ENCODE results near the gene DCUN1D1. TPM values are rescaled to one million over a fixed set of nuclear protein-coding genes. Genes with fewer than 3 reads are reported as not detected.

Gene DCUN1D1
- total and polyA plus RNA-seq, 2 of the 13 experiments (the other 11 are each of a cell fraction or from before 2014, with no cell fraction given) = 10.5 to 39.7 TPM

DNA sequence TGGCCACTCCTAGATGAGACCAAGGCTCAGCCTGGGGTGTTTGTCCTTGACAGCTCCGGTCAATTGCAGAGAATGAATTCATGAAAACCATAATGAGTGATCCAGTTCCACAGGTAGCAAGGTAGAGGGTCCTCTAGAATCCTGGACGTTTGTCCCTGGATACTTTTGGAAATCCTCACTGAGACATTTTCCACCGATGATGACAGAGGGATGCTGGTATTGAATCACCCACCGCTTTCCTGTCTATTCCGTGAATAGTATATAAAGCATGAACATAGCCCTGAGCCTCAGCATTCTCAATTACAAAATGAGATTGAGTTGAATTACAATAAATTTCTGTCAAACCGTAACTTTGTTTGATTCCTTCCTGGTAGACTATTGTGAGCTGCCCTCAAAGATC, 5.7 kb upstream of the DCUN1D1 start:
- no peak for ATAC-seq
- no peak overlapping the region for H2AFZ ChIP-seq (ENCODE audit: low read length)
- no TSS peak for BruUV-seq (replicated peaks)
- peaks cover 15% of the 10 kb centered on the region for H3K4me1 ChIP-seq (ENCODE audit: insufficient read depth, low read length)
- no peaks in the 10 kb centered on the region for H4K20me1 ChIP-seq (ENCODE audit: insufficient read depth, low read length)
- intact Hi-C loops (cut with micrococcal nuclease; ENCODE audit: unreplicated experiment) (no loop called here), in situ Hi-C loops (cut with HindIII; ENCODE audit: extremely low pct_ligation_motif_present, low pct_unique_long_range_greater_than_20kb) (no loop called here)
- FAIRE-seq = no peak
- H3K9me3 ChIP-seq (ENCODE audit: low read length) = no peaks in the 10 kb centered on the region
- H3K27ac ChIP-seq (ENCODE audit: extremely low read length, insufficient read depth, low read length) = no peak overlapping the region
- TF ChIP-seq TBL1XR1 (IDR thresholded peaks at IDR 0.05; ENCODE audit: borderline replicate concordance, low read length, partially characterized antibody) (no peak), ZBTB8A (CRISPR knock-in tag; IDR thresholded peaks at IDR 0.05; ENCODE audit: borderline replicate concordance, low read depth) (no peak), TGIF2 (CRISPR knock-in tag; IDR thresholded peaks at IDR 0.05) (no peak), MIER3 (CRISPR knock-in tag; IDR thresholded peaks at IDR 0.05; ENCODE audit: borderline replicate concordance) (no peak), TCF7L2 (IDR thresholded peaks at IDR 0.05; ENCODE audit: low read depth, low read length) (no peak), MAFF (IDR thresholded peaks at IDR 0.05; ENCODE audit: low read depth, low read length) (no peak), ZNF652 (CRISPR knock-in tag; IDR thresholded peaks at IDR 0.05; ENCODE audit: borderline replicate concordance, low read depth) (no peak), ATRX (CRISPR knock-in tag; IDR thresholded peaks at IDR 0.05; ENCODE audit: borderline replicate concordance) (no peak), ZNF12 (CRISPR knock-in tag; IDR thresholded peaks at IDR 0.05) (no peak), POLR2AphosphoS5 (IDR thresholded peaks at IDR 0.05; ENCODE audit: low read depth, low read length) (no peak), JUND (CRISPR knock-in tag; IDR thresholded peaks at IDR 0.05) (no peak), ZFP36L2 (CRISPR knock-in tag; IDR thresholded peaks at IDR 0.05) (no peak), ZZZ3 (CRISPR knock-in tag; IDR thresholded peaks at IDR 0.05; ENCODE audit: borderline replicate concordance) (no peak)
- TF ChIP-seq, protein P1, sequence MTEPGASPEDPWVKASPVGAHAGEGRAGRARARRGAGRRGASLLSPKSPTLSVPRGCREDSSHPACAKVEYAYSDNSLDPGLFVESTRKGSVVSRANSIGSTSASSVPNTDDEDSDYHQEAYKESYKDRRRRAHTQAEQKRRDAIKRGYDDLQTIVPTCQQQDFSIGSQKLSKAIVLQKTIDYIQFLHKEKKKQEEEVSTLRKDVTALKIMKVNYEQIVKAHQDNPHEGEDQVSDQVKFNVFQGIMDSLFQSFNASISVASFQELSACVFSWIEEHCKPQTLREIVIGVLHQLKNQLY (CRISPR knock-in tag; IDR thresholded peaks at IDR 0.05) = no peak
- TF ChIP-seq, protein P2, sequence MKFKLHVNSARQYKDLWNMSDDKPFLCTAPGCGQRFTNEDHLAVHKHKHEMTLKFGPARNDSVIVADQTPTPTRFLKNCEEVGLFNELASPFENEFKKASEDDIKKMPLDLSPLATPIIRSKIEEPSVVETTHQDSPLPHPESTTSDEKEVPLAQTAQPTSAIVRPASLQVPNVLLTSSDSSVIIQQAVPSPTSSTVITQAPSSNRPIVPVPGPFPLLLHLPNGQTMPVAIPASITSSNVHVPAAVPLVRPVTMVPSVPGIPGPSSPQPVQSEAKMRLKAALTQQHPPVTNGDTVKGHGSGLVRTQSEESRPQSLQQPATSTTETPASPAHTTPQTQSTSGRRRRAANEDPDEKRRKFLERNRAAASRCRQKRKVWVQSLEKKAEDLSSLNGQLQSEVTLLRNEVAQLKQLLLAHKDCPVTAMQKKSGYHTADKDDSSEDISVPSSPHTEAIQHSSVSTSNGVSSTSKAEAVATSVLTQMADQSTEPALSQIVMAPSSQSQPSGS (CRISPR knock-in tag; IDR thresholded peaks at IDR 0.05) = no peak
- TF ChIP-seq, protein P3, sequence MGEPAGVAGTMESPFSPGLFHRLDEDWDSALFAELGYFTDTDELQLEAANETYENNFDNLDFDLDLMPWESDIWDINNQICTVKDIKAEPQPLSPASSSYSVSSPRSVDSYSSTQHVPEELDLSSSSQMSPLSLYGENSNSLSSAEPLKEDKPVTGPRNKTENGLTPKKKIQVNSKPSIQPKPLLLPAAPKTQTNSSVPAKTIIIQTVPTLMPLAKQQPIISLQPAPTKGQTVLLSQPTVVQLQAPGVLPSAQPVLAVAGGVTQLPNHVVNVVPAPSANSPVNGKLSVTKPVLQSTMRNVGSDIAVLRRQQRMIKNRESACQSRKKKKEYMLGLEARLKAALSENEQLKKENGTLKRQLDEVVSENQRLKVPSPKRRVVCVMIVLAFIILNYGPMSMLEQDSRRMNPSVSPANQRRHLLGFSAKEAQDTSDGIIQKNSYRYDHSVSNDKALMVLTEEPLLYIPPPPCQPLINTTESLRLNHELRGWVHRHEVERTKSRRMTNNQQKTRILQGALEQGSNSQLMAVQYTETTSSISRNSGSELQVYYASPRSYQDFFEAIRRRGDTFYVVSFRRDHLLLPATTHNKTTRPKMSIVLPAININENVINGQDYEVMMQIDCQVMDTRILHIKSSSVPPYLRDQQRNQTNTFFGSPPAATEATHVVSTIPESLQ (CRISPR knock-in tag; conservative IDR thresholded peaks at IDR 0.05) = no peak
- no peaks in the 10 kb centered on the region; a peak in 1 of 5 replicates for H3K27me3 ChIP-seq (ENCODE audit: control insufficient read depth in 1 of 2, insufficient read depth in 2 of 2, low read length in 2 of 2)
- no peak overlapping the region for H3K4me3 ChIP-seq (replicated peaks in 1 of 3; ENCODE audit: insufficient read depth in 1 of 3, low read depth in 2 of 3, low read length in 3 of 3)
- no peaks in the 10 kb centered on the region for H3K36me3 ChIP-seq (replicated peaks in 1 of 2; ENCODE audit: control insufficient read depth in 1 of 2, insufficient read depth in 2 of 2, low read length in 2 of 2)
- no peaks in the 10 kb centered on the region for H3K79me2 ChIP-seq (ENCODE audit: insufficient read depth, low read length)
- no peak for DNase-seq (ENCODE audit: low spot score)
- no peak overlapping the region for H3K4me2 ChIP-seq (ENCODE audit: low read depth, low read length)
- WGBS (ENCODE audit: low lambda C conversion rate) = 71% methylated on average over 6 of the region's 6 CpGs
- H3K9ac ChIP-seq (ENCODE audit: insufficient read depth, low read depth, low read length) = no peak overlapping the region
- ChIA-PET POLR2A (no interaction called here), CTCF (ENCODE audit: low intra/inter-chr PET ratio, low total read pairs) (no interaction called here)
